Measurements from ENCODE around the gene ARFGEF3.

ARFGEF3 gene

DNA sequence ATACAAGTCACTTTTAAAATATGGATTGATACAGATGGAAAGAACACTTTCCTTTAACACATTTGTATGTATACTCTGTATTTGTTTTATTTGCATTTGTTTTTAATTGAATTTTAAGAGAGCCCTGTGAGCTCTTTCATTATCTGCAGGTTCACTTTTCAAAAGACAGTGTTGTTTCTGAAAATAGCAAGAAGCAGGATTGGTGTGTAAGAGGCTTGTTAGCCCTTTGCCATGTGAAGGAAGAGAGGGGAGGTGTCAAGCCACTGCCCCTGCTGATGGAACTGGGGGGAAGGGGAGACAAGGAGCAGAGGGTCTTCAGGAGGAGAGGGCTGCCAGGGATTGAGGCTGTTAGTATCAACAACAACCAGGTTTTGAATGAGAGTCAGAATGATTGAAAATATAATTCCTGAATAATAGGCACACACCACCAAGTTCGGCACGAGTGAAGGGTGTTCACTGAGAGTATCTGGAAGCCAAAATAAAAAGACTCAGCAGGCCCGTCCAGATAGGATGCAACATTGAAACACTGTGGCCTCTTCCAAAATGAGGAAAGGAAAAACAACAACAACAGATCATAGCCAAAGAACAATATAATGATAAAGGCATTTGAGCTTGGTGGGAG lies 69.1 kb downstream of the ARFGEF3 start:
- no peaks in the 10 kb centered on the region for H4K20me1 ChIP-seq
- no peaks in the 10 kb centered on the region for H3K27me3 ChIP-seq
- TF ChIP-seq Cebpa-rat (IDR thresholded peaks at IDR 0.05): no peak
- no peak overlapping the region for H3K4me3 ChIP-seq
- peaks cover 8 to 14% (median 12%) of the 10 kb centered on the region in 10 experiments; a peak in 16 of 20 replicates for H3K4me1 ChIP-seq
- H3K9ac ChIP-seq: no peak overlapping the region
- H3K27ac ChIP-seq: no peak overlapping the region
- H3K36me3 ChIP-seq: no peaks in the 10 kb centered on the region
- no peaks in the 10 kb centered on the region for H3K9me3 ChIP-seq (replicated peaks in 1 of 11)
- H3K4me2 ChIP-seq: peak overlapping the region in 9 of 11 experiments; percentile 2 to 54 (median 34); a peak in 11 of 22 replicates

GRCh38 chr6:138231381-138231886 lies 69.7 kb downstream of the ARFGEF3 start:
- Histone ChIP-seq H3K27ac (no peak overlapping the region), H3K36me3 (no peaks in the 10 kb centered on the region), H4K20me1 (no peaks in the 10 kb centered on the region), H3K4me2 (peak overlapping the region in 9 of 11 experiments; percentile 2 to 54 (median 34); a peak in 12 of 22 replicates), H3K9ac (no peak overlapping the region), H3K4me3 (no peak overlapping the region), H3K4me1 (peaks cover 8 to 14% (median 12%) of the 10 kb centered on the region in 10 experiments; a peak in 16 of 20 replicates), H3K9me3 (replicated peaks in 1 of 11) (no peaks in the 10 kb centered on the region), H3K27me3 (no peaks in the 10 kb centered on the region)
- no peak for TF ChIP-seq Cebpa-rat (IDR thresholded peaks at IDR 0.05)

GRCh38 chr6:138234363-138234762 lies 72.6 kb downstream of the ARFGEF3 start:
- H3K9ac ChIP-seq: no peak overlapping the region
- H3K4me2 ChIP-seq: no peak overlapping the region
- H3K9me3 ChIP-seq (replicated peaks in 1 of 11): no peaks in the 10 kb centered on the region
- H3K4me3 ChIP-seq: no peak overlapping the region
- H3K36me3 ChIP-seq: no peaks in the 10 kb centered on the region
- peaks cover 8 to 14% (median 12%) of the 10 kb centered on the region in 10 experiments; a peak in 16 of 20 replicates for H3K4me1 ChIP-seq
- H3K27ac ChIP-seq: no peak overlapping the region
- H4K20me1 ChIP-seq: no peaks in the 10 kb centered on the region
- no peaks in the 10 kb centered on the region for H3K27me3 ChIP-seq
- no peak for TF ChIP-seq Cebpa-rat (IDR thresholded peaks at IDR 0.05)

- H3K9me3 ChIP-seq (replicated peaks in 1 of 11): no peaks in the 10 kb centered on the region
- H4K20me1 ChIP-seq: no peaks in the 10 kb centered on the region
- no peak overlapping the region for H3K27ac ChIP-seq
- no peak for TF ChIP-seq Cebpa-rat (IDR thresholded peaks at IDR 0.05)
- no peak overlapping the region for H3K4me2 ChIP-seq
- H3K9ac ChIP-seq: no peak overlapping the region
- H3K27me3 ChIP-seq: no peaks in the 10 kb centered on the region
- H3K4me1 ChIP-seq: peaks cover 8 to 14% (median 12%) of the 10 kb centered on the region in 10 experiments; a peak in 16 of 20 replicates
- no peak overlapping the region for H3K4me3 ChIP-seq
- no peaks in the 10 kb centered on the region for H3K36me3 ChIP-seq
Measured at GRCh38 chr6:138235205-138235604, 73.5 kb downstream of the ARFGEF3 start.

DNA sequence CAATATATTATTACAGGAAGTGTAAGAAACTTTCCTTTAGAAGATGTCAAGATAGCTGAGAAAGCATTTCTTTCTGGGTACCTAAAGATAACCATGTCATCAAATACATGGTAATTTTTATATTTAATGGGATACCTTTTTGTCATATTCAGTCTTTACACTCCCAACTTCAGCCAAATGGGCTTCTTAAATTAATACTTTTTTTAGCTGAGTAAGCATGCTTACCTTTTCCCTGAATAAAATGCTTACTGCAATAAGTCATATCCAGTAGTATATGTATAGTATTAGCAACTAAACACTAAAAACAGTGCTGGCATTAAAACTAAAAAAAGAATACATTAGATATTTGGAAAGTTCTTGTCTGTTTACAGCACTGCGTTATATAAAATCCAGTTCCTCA lies 74.0 kb downstream of the ARFGEF3 start:
- no peak overlapping the region for H3K4me2 ChIP-seq

DNA sequence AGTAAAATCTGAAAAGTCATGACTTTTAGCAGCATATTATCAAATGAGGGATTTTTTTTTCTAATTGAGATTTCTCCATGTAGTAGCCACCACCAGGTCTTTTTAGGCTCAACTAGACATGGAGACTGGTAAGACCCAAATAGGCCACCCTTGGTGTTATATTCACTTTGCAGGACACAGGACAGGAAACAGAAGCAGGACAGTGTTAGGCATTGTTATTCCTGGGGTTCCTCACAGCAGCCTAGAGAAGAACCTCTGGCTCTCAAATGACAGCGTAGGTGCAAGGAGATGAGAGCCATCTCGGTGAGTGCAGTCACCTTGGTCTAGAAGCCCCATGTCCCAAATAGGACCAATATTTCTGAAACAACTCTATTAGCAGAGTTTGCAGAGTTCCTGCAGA lies 75.7 kb downstream of the ARFGEF3 start:
- H4K20me1 ChIP-seq: no peaks in the 10 kb centered on the region
- no peaks in the 10 kb centered on the region for H3K36me3 ChIP-seq
- H3K27me3 ChIP-seq: no peaks in the 10 kb centered on the region
- no peak for TF ChIP-seq Cebpa-rat (IDR thresholded peaks at IDR 0.05)
- H3K9me3 ChIP-seq (replicated peaks in 1 of 11): no peaks in the 10 kb centered on the region
- no peak overlapping the region for H3K4me2 ChIP-seq
- no peak overlapping the region for H3K9ac ChIP-seq
- no peak overlapping the region for H3K27ac ChIP-seq
- H3K4me1 ChIP-seq: no peaks in the 10 kb centered on the region
- H3K4me3 ChIP-seq: no peak overlapping the region

More for the DNA sequence above, 74.0 kb downstream of the ARFGEF3 start:
- Histone ChIP-seq H3K9me3 (replicated peaks in 1 of 11) (no peaks in the 10 kb centered on the region), H3K27ac (no peak overlapping the region), H4K20me1 (no peaks in the 10 kb centered on the region), H3K4me1 (peaks cover 8 to 14% (median 12%) of the 10 kb centered on the region in 10 experiments; a peak in 16 of 20 replicates), H3K36me3 (no peaks in the 10 kb centered on the region), H3K9ac (no peak overlapping the region), H3K4me3 (no peak overlapping the region), H3K27me3 (no peaks in the 10 kb centered on the region)
- TF ChIP-seq Cebpa-rat (IDR thresholded peaks at IDR 0.05): no peak

DNA sequence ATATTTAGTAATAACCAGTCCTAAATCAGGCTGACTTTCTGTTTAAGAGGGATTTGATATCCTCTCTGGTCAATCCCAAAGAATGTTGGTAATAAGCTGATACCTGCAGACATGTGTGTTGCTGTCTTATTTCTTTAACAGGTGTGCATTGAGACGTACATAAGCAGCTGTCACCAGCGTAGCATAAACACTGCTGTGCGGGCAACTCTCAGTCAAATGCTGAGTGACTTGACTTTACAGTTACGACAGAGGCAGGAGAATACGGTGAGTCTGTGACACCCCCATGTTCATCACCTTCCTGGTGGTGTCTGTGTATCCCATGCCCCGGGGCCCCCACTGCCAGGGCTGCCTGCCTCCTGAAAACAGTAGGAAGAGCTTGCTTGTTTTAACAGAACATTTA lies 76.6 kb downstream of the ARFGEF3 start:
- Histone ChIP-seq H3K4me2 (no peak overlapping the region), H4K20me1 (no peaks in the 10 kb centered on the region), H3K9me3 (replicated peaks in 1 of 11) (no peaks in the 10 kb centered on the region), H3K36me3 (no peaks in the 10 kb centered on the region), H3K4me1 (no peaks in the 10 kb centered on the region; a peak in 1 of 20 replicates), H3K9ac (no peak overlapping the region), H3K4me3 (no peak overlapping the region), H3K27ac (no peak overlapping the region), H3K27me3 (no peaks in the 10 kb centered on the region)
- no peak for TF ChIP-seq Cebpa-rat (IDR thresholded peaks at IDR 0.05)

- no peak overlapping the region for H3K27ac ChIP-seq
- no peaks in the 10 kb centered on the region for H3K9me3 ChIP-seq (replicated peaks in 1 of 11)
- no peaks in the 10 kb centered on the region for H3K36me3 ChIP-seq
- H3K9ac ChIP-seq: no peak overlapping the region
- H4K20me1 ChIP-seq: no peaks in the 10 kb centered on the region
- no peak for TF ChIP-seq Cebpa-rat (IDR thresholded peaks at IDR 0.05)
- no peaks in the 10 kb centered on the region; a peak in 1 of 20 replicates for H3K4me1 ChIP-seq
- H3K27me3 ChIP-seq: no peaks in the 10 kb centered on the region
- H3K4me3 ChIP-seq: no peak overlapping the region
- H3K4me2 ChIP-seq: no peak overlapping the region
Measured at GRCh38 chr6:138239774-138240173, 78.0 kb downstream of the ARFGEF3 start.

DNA sequence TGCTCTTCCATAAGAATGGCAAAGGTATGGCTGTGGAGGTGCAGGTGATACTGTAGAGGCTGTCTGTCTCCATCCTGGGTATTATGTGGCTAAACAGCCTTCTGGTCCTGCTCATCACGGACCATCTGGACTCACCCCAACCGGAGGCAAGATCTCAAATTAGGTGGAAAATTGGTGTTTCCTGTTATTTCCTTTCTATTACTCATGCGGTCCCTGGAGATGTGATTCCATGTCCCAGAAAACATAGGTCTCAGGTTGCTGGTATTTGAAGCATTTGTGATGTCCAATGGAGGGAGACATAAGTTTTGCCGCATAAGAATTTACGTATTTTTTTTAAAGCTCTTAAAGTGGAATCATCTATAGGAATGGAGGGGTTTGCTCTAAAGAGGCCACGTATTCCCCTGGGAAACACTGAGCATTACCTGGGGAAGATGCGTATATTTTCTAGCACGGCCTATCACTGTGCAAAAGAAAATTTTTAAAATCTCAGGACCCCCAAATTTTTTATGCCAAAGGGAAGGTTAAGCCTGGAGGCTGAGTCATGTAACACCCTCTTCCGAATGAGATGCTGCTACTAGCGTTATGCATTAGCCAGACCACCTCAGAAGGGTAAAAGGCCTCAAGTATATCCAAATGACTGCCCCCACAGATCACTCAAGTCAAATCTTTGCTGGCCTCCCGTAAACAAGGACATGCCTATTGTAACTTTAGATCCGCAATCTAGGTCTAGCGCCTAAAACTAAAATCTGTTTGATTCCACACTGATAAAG lies 78.9 kb downstream of the ARFGEF3 start:
- no peak overlapping the region for H3K9ac ChIP-seq

More for the DNA sequence above, 78.9 kb downstream of the ARFGEF3 start:
- Histone ChIP-seq H3K4me3 (no peak overlapping the region), H3K4me2 (no peak overlapping the region), H3K27ac (no peak overlapping the region), H3K9me3 (replicated peaks in 1 of 11) (no peaks in the 10 kb centered on the region), H4K20me1 (no peaks in the 10 kb centered on the region), H3K27me3 (no peaks in the 10 kb centered on the region), H3K4me1 (no peaks in the 10 kb centered on the region; a peak in 1 of 20 replicates), H3K36me3 (no peaks in the 10 kb centered on the region)
- TF ChIP-seq Cebpa-rat (IDR thresholded peaks at IDR 0.05): no peak

Measured in BLaER1 treated with 17β-estradiol and CSF1 and Interleukin-3, amounts not matched to agents 10 nM and 100 nM (cell line).